ENCODE measurements around the gene DNAJC28. TPM values are rescaled to one million over a fixed set of nuclear protein-coding genes. Genes with fewer than 3 reads are reported as not detected.

Gene DNAJC28
- total and polyA plus RNA-seq, 2 donors (not counting 1 experiment from before 2014, with no cell fraction given): 0.30 to 2.5 TPM

DNA sequence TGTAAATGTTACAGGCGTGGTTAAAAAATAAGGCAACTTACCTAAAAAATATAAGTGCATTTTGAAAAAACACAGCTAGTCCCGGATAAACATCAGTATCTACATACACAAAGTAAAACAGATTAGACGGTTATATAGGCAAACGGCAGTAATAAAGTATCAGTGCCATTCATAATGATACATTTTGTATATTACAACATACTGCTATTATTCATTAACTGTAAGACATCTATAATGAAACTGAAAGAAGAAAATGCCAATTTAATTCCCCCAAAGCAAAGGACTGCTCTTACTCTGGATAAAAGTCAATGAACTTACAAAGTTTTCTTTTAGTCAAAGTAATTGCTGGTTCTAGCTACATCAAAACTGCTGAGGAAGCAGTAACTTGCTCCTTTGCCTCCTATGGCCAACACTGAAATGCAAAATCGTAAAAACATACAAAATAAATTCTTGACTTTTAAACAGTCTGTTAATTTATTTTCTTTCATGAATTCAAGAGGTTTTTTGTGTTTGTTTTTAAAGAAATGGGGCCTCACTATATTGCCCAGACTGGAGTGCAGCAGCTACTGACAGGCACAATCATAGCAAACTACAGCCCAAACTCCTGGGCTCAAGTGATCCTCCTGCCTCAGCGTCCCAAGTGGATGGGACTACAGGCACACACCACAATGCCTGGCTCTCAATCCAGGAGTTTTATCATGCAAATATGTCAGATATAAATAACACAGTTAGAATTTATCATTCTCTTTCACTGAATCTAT is 35.6 kb downstream of the DNAJC28 start:
- no peaks in the 10 kb centered on the region for H3K79me2 ChIP-seq (ENCODE audit: control insufficient read depth, insufficient read depth, low read length)
- no peak overlapping the region for H3K27ac Mint-ChIP-seq
- H3K9me3 Mint-ChIP-seq (ENCODE audit: insufficient read depth): no peaks in the 10 kb centered on the region
- no peak overlapping the region for H2AFZ ChIP-seq (ENCODE audit: insufficient read depth, low read depth, low read length, poor library complexity, severe bottlenecking)
- H3K4me2 ChIP-seq (replicated peaks; ENCODE audit: low read depth, low read length, poor library complexity, severe bottlenecking): no peak overlapping the region
- no CpG with 5 or more reads among the region's 6 CpGs for WGBS (ENCODE audit: insufficient coverage)
- peaks cover 2 to 31% of the 10 kb centered on the region in 2 experiments for H3K36me3 ChIP-seq (replicated peaks in 1 of 2; ENCODE audit: control extremely low read depth in 1 of 2, control insufficient read depth in 1 of 2, extremely low read depth in 1 of 2, insufficient read depth in 2 of 2, low read length in 1 of 2)
- no peak overlapping the region for H3K9ac ChIP-seq (ENCODE audit: low read length)
- no peaks in the 10 kb centered on the region for H3K4me1 ChIP-seq (ENCODE audit: control insufficient read depth in 2 of 2, insufficient read depth in 2 of 2, low read length in 2 of 2)
- DNase-seq (no peak), ATAC-seq (ENCODE audit: low read depth) (no peak)
- H3K9me3 ChIP-seq (ENCODE audit: control extremely low read depth in 1 of 3, control insufficient read depth in 2 of 3, insufficient read depth in 1 of 3, low read length in 2 of 3): no peaks in the 10 kb centered on the region
- H3K4me1 Mint-ChIP-seq: no peaks in the 10 kb centered on the region
- H3K27me3 ChIP-seq (replicated peaks in 1 of 4; ENCODE audit: control extremely low read depth in 1 of 4, control insufficient read depth in 3 of 4, insufficient read depth in 4 of 4, low read length in 3 of 4): no peaks in the 10 kb centered on the region
- no peaks in the 10 kb centered on the region for H4K20me1 ChIP-seq (ENCODE audit: control insufficient read depth, insufficient read depth, low read length, poor library complexity, severe bottlenecking)
- intact Hi-C loops (cut with micrococcal nuclease): no loop called here
- POLR2A ChIA-PET: no interaction called here
- no peak overlapping the region for H3K27ac ChIP-seq (ENCODE audit: low read length in 2 of 2)
- no peak overlapping the region for H3K4me3 ChIP-seq (ENCODE audit: control extremely low read depth in 1 of 5, extremely low read depth in 1 of 5, insufficient read depth in 1 of 5, low read depth in 2 of 5, low read length in 4 of 5)
- TF ChIP-seq EZH2 (IDR thresholded peaks at IDR 0.05; ENCODE audit: borderline replicate concordance, insufficient read depth, low read depth, low read length, poor library complexity, severe bottlenecking): no peak
- TF ChIP-seq, protein P1, sequence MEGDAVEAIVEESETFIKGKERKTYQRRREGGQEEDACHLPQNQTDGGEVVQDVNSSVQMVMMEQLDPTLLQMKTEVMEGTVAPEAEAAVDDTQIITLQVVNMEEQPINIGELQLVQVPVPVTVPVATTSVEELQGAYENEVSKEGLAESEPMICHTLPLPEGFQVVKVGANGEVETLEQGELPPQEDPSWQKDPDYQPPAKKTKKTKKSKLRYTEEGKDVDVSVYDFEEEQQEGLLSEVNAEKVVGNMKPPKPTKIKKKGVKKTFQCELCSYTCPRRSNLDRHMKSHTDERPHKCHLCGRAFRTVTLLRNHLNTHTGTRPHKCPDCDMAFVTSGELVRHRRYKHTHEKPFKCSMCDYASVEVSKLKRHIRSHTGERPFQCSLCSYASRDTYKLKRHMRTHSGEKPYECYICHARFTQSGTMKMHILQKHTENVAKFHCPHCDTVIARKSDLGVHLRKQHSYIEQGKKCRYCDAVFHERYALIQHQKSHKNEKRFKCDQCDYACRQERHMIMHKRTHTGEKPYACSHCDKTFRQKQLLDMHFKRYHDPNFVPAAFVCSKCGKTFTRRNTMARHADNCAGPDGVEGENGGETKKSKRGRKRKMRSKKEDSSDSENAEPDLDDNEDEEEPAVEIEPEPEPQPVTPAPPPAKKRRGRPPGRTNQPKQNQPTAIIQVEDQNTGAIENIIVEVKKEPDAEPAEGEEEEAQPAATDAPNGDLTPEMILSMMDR (IDR thresholded peaks at IDR 0.05): no peak
- H3K27me3 Mint-ChIP-seq: no peaks in the 10 kb centered on the region
- CTCF ChIA-PET: interaction anchor here (1.6 kb wide), 1 partner anchor 259 kb away, joined by 3 read pairs; no protein-coding TSS in a partner anchor
- no peak overlapping the region for H3K4me3 Mint-ChIP-seq

- intact Hi-C loops (cut with micrococcal nuclease): no loop called here
- Histone ChIP-seq H3K4me2 (replicated peaks; ENCODE audit: low read depth, low read length, poor library complexity, severe bottlenecking) (no peak overlapping the region), H3K9me3 (ENCODE audit: control extremely low read depth in 1 of 3, control insufficient read depth in 2 of 3, insufficient read depth in 1 of 3, low read length in 2 of 3) (no peaks in the 10 kb centered on the region), H3K27ac (ENCODE audit: low read length in 2 of 2) (no peak overlapping the region), H3K9ac (ENCODE audit: low read length) (no peak overlapping the region), H3K27me3 (replicated peaks in 1 of 4; ENCODE audit: control extremely low read depth in 1 of 4, control insufficient read depth in 3 of 4, insufficient read depth in 4 of 4, low read length in 3 of 4) (no peaks in the 10 kb centered on the region), H2AFZ (ENCODE audit: insufficient read depth, low read depth, low read length, poor library complexity, severe bottlenecking) (no peak overlapping the region), H3K36me3 (replicated peaks in 1 of 2; ENCODE audit: control extremely low read depth in 1 of 2, control insufficient read depth in 1 of 2, extremely low read depth in 1 of 2, insufficient read depth in 2 of 2, low read length in 1 of 2) (peaks cover 0 to 26% of the 10 kb centered on the region in 2 experiments), H3K4me1 (ENCODE audit: control insufficient read depth in 2 of 2, insufficient read depth in 2 of 2, low read length in 2 of 2) (no peaks in the 10 kb centered on the region), H3K4me3 (ENCODE audit: control extremely low read depth in 1 of 5, extremely low read depth in 1 of 5, insufficient read depth in 1 of 5, low read depth in 2 of 5, low read length in 4 of 5) (no peak overlapping the region), H4K20me1 (ENCODE audit: control insufficient read depth, insufficient read depth, low read length, poor library complexity, severe bottlenecking) (no peaks in the 10 kb centered on the region), H3K79me2 (ENCODE audit: control insufficient read depth, insufficient read depth, low read length) (no peaks in the 10 kb centered on the region)
- Mint-ChIP-seq H3K4me1 (no peaks in the 10 kb centered on the region), H3K9me3 (ENCODE audit: insufficient read depth) (no peaks in the 10 kb centered on the region), H3K4me3 (no peak overlapping the region), H3K27ac (no peak overlapping the region), H3K27me3 (no peaks in the 10 kb centered on the region)
- DNase-seq (no peak), ATAC-seq (ENCODE audit: low read depth) (no peak)
- ChIA-PET POLR2A (no interaction called here), CTCF (interaction anchor here (0.6 to 2.3 kb wide), 4 partner anchors 12 to 851 kb away, joined by 3 to 10 read pairs (median 3); no protein-coding TSS in a partner anchor)
- no peak for TF ChIP-seq EZH2 (IDR thresholded peaks at IDR 0.05; ENCODE audit: borderline replicate concordance, insufficient read depth, low read depth, low read length, poor library complexity, severe bottlenecking)
- TF ChIP-seq, protein P1 (IDR thresholded peaks at IDR 0.05): no peak
- WGBS (ENCODE audit: insufficient coverage): 100% methylated on average over 3 of the region's 3 CpGs
These were observed 39.2 kb downstream of the DNAJC28 start for GRCh38 chr21:33452362-33452761.
